HCT116 (cell line): Measurements from ENCODE around the gene NEURL1. TPM values are rescaled to one million over a fixed set of nuclear protein-coding genes. Genes with fewer than 3 reads are reported as not detected.
A peak's percentile ranks its signal among the peaks of the same experiment; 100 is the strongest.

ENCODE experiments used
- ATAC-seq: fragments of 200-7000 bp; cut with Tn5 transposase; 2 replicates; pipeline ENCODE4 v1.9.1; 2020; ENCODE audit warnings: mild to moderate bottlenecking, moderate library complexity
- BruUV-seq: library from RNA; stranded (reverse); fragments of 400-500 nt; replicated peaks from 2 replicates; lab custom pipeline; 2021; lab: Mats Ljungman, UMichigan
- CTCF ChIA-PET: fragments of 300-600 bp; sonication (Branson Sonifier 250); formaldehyde crosslinking; loops from one replicate; lab custom pipeline; 2021; ENCODE audit warnings: antibody characterized with exemption; lab: Charles Lee
- POLR2A ChIA-PET: fragments of 300-600, 350-600 bp; sonication (Branson Sonifier 250); formaldehyde crosslinking; loops from one replicate; lab custom pipeline; 2021; ENCODE audit warnings: antibody characterized with exemption; lab: Charles Lee
- RAD21 ChIA-PET, 2 experiments: fragments of 300-600 bp; sonication (Branson Sonifier 250); formaldehyde crosslinking; loops; one replicate each; lab custom pipeline; 2023; ENCODE audit warnings: low total read pairs in 2 of 2; ENCODE audit not compliant: uncharacterized antibody in 2 of 2, unreplicated experiment in 2 of 2, low non-redundant PET in 1 of 2; lab: Charles Lee
- DNase-seq: peaks from one replicate; pipeline ENCODE4 v3.0.0-alpha.2; 2010; ENCODE audit warnings: low read depth, low spot score
- H2AFZ ChIP-seq: fragments of 200-600 bp; shearing (Covaris generic), sonication (generic); 2 replicates; pipeline ENCODE4 v1.6.1; 2017; ENCODE audit warnings: low read depth, mixed run types, mixed read lengths, antibody characterized with exemption, low read length; ENCODE audit not compliant: poor library complexity, severe bottlenecking
- H3K27ac ChIP-seq: 2 replicates; pipeline ENCODE4 v1.5.1; 2012; ENCODE audit warnings: low read depth, low read length
- H3K27me3 ChIP-seq: fragments of 200-600 bp; sonication (generic); 2 replicates; pipeline ENCODE4 v1.6.1; 2016; ENCODE audit warnings: mixed run types, low read length, mixed read lengths; ENCODE audit not compliant: insufficient read depth
- H3K36me3 ChIP-seq, 2 experiments: fragments of 200-500 bp in 1 of 2; fragments of 200-600 bp in 1 of 2; sonication (Bioruptor generic) in 1 of 2; sonication (generic) in 1 of 2; 2 replicates each; pipeline versions ENCODE4 v1.5.1 to v1.6.1; 2014 to 2016; ENCODE audit warnings: low read length in 2 of 2, inconsistent platforms in 1 of 2, mixed read lengths in 1 of 2, mixed run types in 1 of 2; ENCODE audit not compliant: insufficient read depth in 2 of 2, control insufficient read depth in 1 of 2
- H3K4me1 ChIP-seq, 2 experiments: fragments of 200-600 bp in 1 of 2; sonication (generic) in 1 of 2; 2 replicates each; pipeline versions ENCODE4 v1.5.1 to v1.6.1; 2012 to 2017; ENCODE audit warnings: low read length in 2 of 2, inconsistent platforms in 1 of 2, mild to moderate bottlenecking in 1 of 2, mixed read lengths in 1 of 2, mixed run types in 1 of 2, moderate library complexity in 1 of 2; ENCODE audit not compliant: insufficient read depth in 2 of 2, control insufficient read depth in 1 of 2
- H3K4me2 ChIP-seq: fragments of 200-600 bp; sonication (generic); 2 replicates; pipeline ENCODE4 v1.6.1; 2017; ENCODE audit warnings: mixed run types, low read length, mixed read lengths
- H3K4me3 ChIP-seq, 2 experiments: fragments of 200-600 bp in 1 of 2; sonication (generic) in 1 of 2; replicated peaks in 1 of 2; 2 replicates each; pipeline ENCODE4 v1.5.1; 2011 to 2016; ENCODE audit warnings: low read length in 2 of 2, control low read depth in 1 of 2, low read depth in 1 of 2, mild to moderate bottlenecking in 1 of 2, mixed read lengths in 1 of 2, mixed run types in 1 of 2
- H3K79me2 ChIP-seq: fragments of 200-600 bp; sonication (generic); 2 replicates; pipeline ENCODE4 v1.6.1; 2017; ENCODE audit warnings: mild to moderate bottlenecking, mixed run types, low read length, moderate library complexity, mixed read lengths; ENCODE audit not compliant: insufficient read depth
- H3K9ac ChIP-seq: fragments of 200-600 bp; sonication (generic); 2 replicates; pipeline ENCODE4 v1.6.1; 2016; ENCODE audit warnings: low read length, mixed read lengths
- H3K9me2 ChIP-seq: fragments of 200-600 bp; sonication (generic), shearing (Covaris generic); 2 replicates; pipeline ENCODE4 v1.6.1; 2017; ENCODE audit warnings: mixed run types, mild to moderate bottlenecking, moderate library complexity; ENCODE audit not compliant: insufficient read depth
- H3K9me3 ChIP-seq, 2 experiments: fragments of 200-500 bp in 1 of 2; fragments of 200-600 bp in 1 of 2; sonication (Bioruptor generic) in 1 of 2; sonication (generic) in 1 of 2; 2 replicates each; pipeline ENCODE4 v1.6.1; 2014 to 2017; ENCODE audit warnings: low read length in 2 of 2, mixed read lengths in 2 of 2, inconsistent platforms in 1 of 2, low read depth in 1 of 2, mild to moderate bottlenecking in 1 of 2, mixed run types in 1 of 2, moderate library complexity in 1 of 2; ENCODE audit not compliant: control insufficient read depth in 1 of 2, insufficient read depth in 1 of 2
- H4K20me1 ChIP-seq: fragments of 200-600 bp; sonication (generic), shearing (Covaris generic); 2 replicates; pipeline ENCODE4 v1.6.1; 2017; ENCODE audit warnings: mixed run types, mild to moderate bottlenecking, moderate library complexity; ENCODE audit not compliant: insufficient read depth
- CEBPB ChIP-seq: IDR thresholded peaks from 2 replicates; pipeline ENCODE4 v1.6.1; 2012; ENCODE audit warnings: low read depth
- EGR1 ChIP-seq: IDR thresholded peaks from 2 replicates; pipeline ENCODE4 v1.6.1; 2012; ENCODE audit warnings: low read depth
- ELF1 ChIP-seq: IDR thresholded peaks from 2 replicates; pipeline ENCODE4 v1.6.1; 2012; ENCODE audit warnings: low read depth, borderline replicate concordance
- EZH2 ChIP-seq: fragments of 200-600 bp; sonication (generic); IDR thresholded peaks from 2 replicates; pipeline ENCODE4 v1.6.1; 2017; ENCODE audit warnings: antibody characterized with exemption, mixed run types
- EZH2phosphoT487 ChIP-seq: fragments of 200-600 bp; IDR thresholded peaks from 2 replicates; pipeline ENCODE4 v1.6.1; 2018; ENCODE audit warnings: antibody characterized with exemption, borderline replicate concordance
- JUND ChIP-seq: IDR thresholded peaks from 2 replicates; pipeline ENCODE4 v1.6.1; 2012
- POLR2A ChIP-seq: IDR thresholded peaks from 2 replicates; pipeline ENCODE4 v1.7.0; 2011; ENCODE audit warnings: borderline replicate concordance; ENCODE audit not compliant: insufficient read depth, insufficient read length; ENCODE audit errors: extremely low read depth
- POLR2AphosphoS5 ChIP-seq: IDR thresholded peaks from 2 replicates; pipeline ENCODE4 v1.6.1; 2011; ENCODE audit warnings: mild to moderate bottlenecking, low read depth, low read length, moderate library complexity
- SIN3A ChIP-seq: IDR thresholded peaks from 2 replicates; pipeline ENCODE4 v1.6.1; 2012; ENCODE audit warnings: low read depth
- SP1 ChIP-seq: IDR thresholded peaks from 2 replicates; pipeline ENCODE4 v1.6.1; 2012; ENCODE audit warnings: low read depth
- SRF ChIP-seq: IDR thresholded peaks from 2 replicates; pipeline ENCODE4 v1.6.1; 2012; ENCODE audit warnings: low read depth
- TCF7L2 ChIP-seq: IDR thresholded peaks from 2 replicates; pipeline ENCODE4 v1.7.0; 2011; ENCODE audit warnings: borderline replicate concordance, inconsistent platforms; ENCODE audit not compliant: insufficient read depth, insufficient read length; ENCODE audit errors: extremely low read depth
- YY1 ChIP-seq: IDR thresholded peaks from 2 replicates; pipeline ENCODE4 v1.6.1; 2011; ENCODE audit warnings: low read length, low read depth, moderate library complexity, mild to moderate bottlenecking; ENCODE audit not compliant: insufficient replicate concordance; ENCODE audit errors: extremely low read depth
- ZNF274 ChIP-seq: fragments of 200-500 bp; sonication (Bioruptor generic); IDR thresholded peaks from 2 replicates; pipeline ENCODE4 v1.6.1; 2014; ENCODE audit warnings: mild to moderate bottlenecking, low read depth, low read length, inconsistent platforms
- intact Hi-C: fragments of 100-400 bp; cut with micrococcal nuclease; formaldehyde crosslinking; loops from 2 replicates; pipeline ENCODE4 v1.10.0; 2022
- total RNA-seq: library from RNA; stranded (reverse); gene quantifications from one replicate; pipeline ENCODE4 v1.2.1, GENCODE V29; 2021; ENCODE audit not compliant: unreplicated experiment
- TF ChIP-seq, protein P1 (sequence below): IDR thresholded peaks from 2 replicates; pipeline ENCODE4 v1.6.1; 2012
- TF ChIP-seq, protein P2 (sequence below), 3 experiments: fragments of 200-600 bp in 1 of 3; sonication (generic) in 1 of 3; IDR thresholded peaks in 2 of 3; conservative IDR thresholded peaks in 1 of 3; 2 replicates each; pipeline ENCODE4 v1.5.1; 2012 to 2017; ENCODE audit warnings: low read depth in 2 of 3, low read length in 2 of 3, antibody characterized with exemption in 1 of 3, borderline replicate concordance in 1 of 3, control low read depth in 1 of 3, mild to moderate bottlenecking in 1 of 3, mixed read lengths in 1 of 3, mixed run types in 1 of 3, moderate library complexity in 1 of 3; ENCODE audit not compliant: insufficient read depth in 1 of 3
- TF ChIP-seq, protein P3 (sequence below): IDR thresholded peaks from 2 replicates; pipeline ENCODE4 v1.6.1; 2011; ENCODE audit warnings: mild to moderate bottlenecking, low read length, moderate library complexity; ENCODE audit not compliant: insufficient replicate concordance; ENCODE audit errors: extremely low read depth
- TF ChIP-seq, protein P4 (sequence below): IDR thresholded peaks from 2 replicates; pipeline ENCODE4 v1.6.1; 2012; ENCODE audit warnings: low read depth

NEURL1 gene
- total RNA-seq, 1 experiment from 2014 or later, result 1.4 TPM

DNA sequence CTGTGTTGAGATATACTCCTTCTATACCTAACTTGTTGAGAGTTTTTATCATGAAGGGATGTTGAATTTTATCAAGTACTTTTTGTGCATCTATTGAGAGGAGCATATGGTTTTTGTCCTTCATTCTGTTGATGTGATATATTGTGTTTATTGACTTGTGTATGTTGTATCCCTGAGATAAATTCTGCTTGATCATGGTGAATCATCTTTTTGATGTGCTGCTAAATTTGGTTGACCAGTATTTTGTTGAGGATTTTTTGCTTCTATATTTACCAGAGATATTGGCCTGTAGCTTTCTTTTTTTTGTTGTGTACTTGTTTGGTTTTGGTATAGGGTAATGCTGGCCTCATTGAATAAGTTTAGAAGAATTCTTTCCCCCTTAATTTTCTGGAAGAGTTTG lies 32.4 kb downstream of the NEURL1 start:
- ATAC-seq, result no peak
- peaks cover 10 to 45% of the 10 kb centered on the region in 2 experiments for H3K4me1 ChIP-seq
- H3K9ac ChIP-seq, result 0 out of 2 replicates have a peak overlapping the region, but pooled peaks have one; percentile 4
- intact Hi-C loops, result no loop called here
- H2AFZ ChIP-seq, result peak overlapping the region; percentile 94
- peak overlapping the region; percentile 46 for H3K4me2 ChIP-seq
- POLR2A ChIA-PET, result no interaction called here
- no peaks in the 10 kb centered on the region for H3K27me3 ChIP-seq
- H3K4me3 ChIP-seq, result no peak overlapping the region
- no peak overlapping the region for H3K27ac ChIP-seq
- no peaks in the 10 kb centered on the region; the same call in 1 of the 2 replicates for H3K9me2 ChIP-seq
- H3K9me3 ChIP-seq, result no peaks in the 10 kb centered on the region
- no peaks in the 10 kb centered on the region for H3K36me3 ChIP-seq
- BruUV-seq, result no TSS peak
- H4K20me1 ChIP-seq, result no peaks in the 10 kb centered on the region
- H3K79me2 ChIP-seq, result no peaks in the 10 kb centered on the region
- DNase-seq, result no peak
- TF ChIP-seq, protein P1, sequence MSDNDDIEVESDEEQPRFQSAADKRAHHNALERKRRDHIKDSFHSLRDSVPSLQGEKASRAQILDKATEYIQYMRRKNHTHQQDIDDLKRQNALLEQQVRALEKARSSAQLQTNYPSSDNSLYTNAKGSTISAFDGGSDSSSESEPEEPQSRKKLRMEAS, result no peak
- TF ChIP-seq POLR2A (no peak), ELF1 (no peak), ZNF274 (no peak), JUND (no peak), SIN3A (no peak), EGR1 (no peak), TCF7L2 (no peak), SRF (no peak), YY1 (no peak), EZH2phosphoT487 (no peak), CEBPB (no peak), SP1 (no peak), EZH2 (no peak), POLR2AphosphoS5 (no peak)
- TF ChIP-seq, protein P2, sequence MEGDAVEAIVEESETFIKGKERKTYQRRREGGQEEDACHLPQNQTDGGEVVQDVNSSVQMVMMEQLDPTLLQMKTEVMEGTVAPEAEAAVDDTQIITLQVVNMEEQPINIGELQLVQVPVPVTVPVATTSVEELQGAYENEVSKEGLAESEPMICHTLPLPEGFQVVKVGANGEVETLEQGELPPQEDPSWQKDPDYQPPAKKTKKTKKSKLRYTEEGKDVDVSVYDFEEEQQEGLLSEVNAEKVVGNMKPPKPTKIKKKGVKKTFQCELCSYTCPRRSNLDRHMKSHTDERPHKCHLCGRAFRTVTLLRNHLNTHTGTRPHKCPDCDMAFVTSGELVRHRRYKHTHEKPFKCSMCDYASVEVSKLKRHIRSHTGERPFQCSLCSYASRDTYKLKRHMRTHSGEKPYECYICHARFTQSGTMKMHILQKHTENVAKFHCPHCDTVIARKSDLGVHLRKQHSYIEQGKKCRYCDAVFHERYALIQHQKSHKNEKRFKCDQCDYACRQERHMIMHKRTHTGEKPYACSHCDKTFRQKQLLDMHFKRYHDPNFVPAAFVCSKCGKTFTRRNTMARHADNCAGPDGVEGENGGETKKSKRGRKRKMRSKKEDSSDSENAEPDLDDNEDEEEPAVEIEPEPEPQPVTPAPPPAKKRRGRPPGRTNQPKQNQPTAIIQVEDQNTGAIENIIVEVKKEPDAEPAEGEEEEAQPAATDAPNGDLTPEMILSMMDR (IDR thresholded peaks at IDR 0.05 in 2 of 3, conservative IDR thresholded peaks at IDR 0.05 in 1 of 3; ENCODE audit: borderline replicate concordance in 1 of 3, insufficient read depth in 1 of 3, low read depth in 2 of 3, low read length in 2 of 3), result no peak
- TF ChIP-seq, protein P3, sequence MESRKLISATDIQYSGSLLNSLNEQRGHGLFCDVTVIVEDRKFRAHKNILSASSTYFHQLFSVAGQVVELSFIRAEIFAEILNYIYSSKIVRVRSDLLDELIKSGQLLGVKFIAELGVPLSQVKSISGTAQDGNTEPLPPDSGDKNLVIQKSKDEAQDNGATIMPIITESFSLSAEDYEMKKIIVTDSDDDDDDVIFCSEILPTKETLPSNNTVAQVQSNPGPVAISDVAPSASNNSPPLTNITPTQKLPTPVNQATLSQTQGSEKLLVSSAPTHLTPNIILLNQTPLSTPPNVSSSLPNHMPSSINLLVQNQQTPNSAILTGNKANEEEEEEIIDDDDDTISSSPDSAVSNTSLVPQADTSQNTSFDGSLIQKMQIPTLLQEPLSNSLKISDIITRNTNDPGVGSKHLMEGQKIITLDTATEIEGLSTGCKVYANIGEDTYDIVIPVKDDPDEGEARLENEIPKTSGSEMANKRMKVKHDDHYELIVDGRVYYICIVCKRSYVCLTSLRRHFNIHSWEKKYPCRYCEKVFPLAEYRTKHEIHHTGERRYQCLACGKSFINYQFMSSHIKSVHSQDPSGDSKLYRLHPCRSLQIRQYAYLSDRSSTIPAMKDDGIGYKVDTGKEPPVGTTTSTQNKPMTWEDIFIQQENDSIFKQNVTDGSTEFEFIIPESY, result no peak
- TF ChIP-seq, protein P4, sequence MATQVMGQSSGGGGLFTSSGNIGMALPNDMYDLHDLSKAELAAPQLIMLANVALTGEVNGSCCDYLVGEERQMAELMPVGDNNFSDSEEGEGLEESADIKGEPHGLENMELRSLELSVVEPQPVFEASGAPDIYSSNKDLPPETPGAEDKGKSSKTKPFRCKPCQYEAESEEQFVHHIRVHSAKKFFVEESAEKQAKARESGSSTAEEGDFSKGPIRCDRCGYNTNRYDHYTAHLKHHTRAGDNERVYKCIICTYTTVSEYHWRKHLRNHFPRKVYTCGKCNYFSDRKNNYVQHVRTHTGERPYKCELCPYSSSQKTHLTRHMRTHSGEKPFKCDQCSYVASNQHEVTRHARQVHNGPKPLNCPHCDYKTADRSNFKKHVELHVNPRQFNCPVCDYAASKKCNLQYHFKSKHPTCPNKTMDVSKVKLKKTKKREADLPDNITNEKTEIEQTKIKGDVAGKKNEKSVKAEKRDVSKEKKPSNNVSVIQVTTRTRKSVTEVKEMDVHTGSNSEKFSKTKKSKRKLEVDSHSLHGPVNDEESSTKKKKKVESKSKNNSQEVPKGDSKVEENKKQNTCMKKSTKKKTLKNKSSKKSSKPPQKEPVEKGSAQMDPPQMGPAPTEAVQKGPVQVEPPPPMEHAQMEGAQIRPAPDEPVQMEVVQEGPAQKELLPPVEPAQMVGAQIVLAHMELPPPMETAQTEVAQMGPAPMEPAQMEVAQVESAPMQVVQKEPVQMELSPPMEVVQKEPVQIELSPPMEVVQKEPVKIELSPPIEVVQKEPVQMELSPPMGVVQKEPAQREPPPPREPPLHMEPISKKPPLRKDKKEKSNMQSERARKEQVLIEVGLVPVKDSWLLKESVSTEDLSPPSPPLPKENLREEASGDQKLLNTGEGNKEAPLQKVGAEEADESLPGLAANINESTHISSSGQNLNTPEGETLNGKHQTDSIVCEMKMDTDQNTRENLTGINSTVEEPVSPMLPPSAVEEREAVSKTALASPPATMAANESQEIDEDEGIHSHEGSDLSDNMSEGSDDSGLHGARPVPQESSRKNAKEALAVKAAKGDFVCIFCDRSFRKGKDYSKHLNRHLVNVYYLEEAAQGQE, result no peak
- TF ChIP-seq, all 23 proteins: peak for 0
- CTCF ChIA-PET, result no interaction called here
- RAD21 ChIA-PET, result no interaction called here
